Measurements from ENCODE around the gene SGSM2. TPM values are rescaled to one million over a fixed set of nuclear protein-coding genes. Genes with fewer than 3 reads are reported as not detected.

SGSM2 gene
- total and polyA plus RNA-seq, 2 donors (not counting 1 experiment from before 2014, with no cell fraction given) = 139 to 181 TPM

- H2AFZ ChIP-seq (ENCODE audit: insufficient read depth, low read depth, low read length, poor library complexity, severe bottlenecking) = no peak overlapping the region
- intact Hi-C loops (cut with micrococcal nuclease) = loop anchor here (5.0 kb wide), 1 partner anchor 594 kb away; no protein-coding TSS in a partner anchor
- H3K9me3 ChIP-seq (ENCODE audit: control extremely low read depth in 1 of 3, control insufficient read depth in 2 of 3, insufficient read depth in 1 of 3, low read length in 2 of 3) = no peaks in the 10 kb centered on the region
- ATAC-seq (ENCODE audit: low read depth) = no peak
- TF ChIP-seq CTCF (IDR thresholded peaks at IDR 0.05) (no peak), EZH2 (IDR thresholded peaks at IDR 0.05; ENCODE audit: borderline replicate concordance, insufficient read depth, low read depth, low read length, poor library complexity, severe bottlenecking) (no peak)
- Mint-ChIP-seq H3K9me3 (ENCODE audit: insufficient read depth) (no peaks in the 10 kb centered on the region), H3K4me1 (peaks cover 1% of the 10 kb centered on the region), H3K27me3 (no peaks in the 10 kb centered on the region), H3K27ac (no peak overlapping the region), H3K4me3 (no peak overlapping the region)
- no peak for DNase-seq
- peaks cover 5 to 45% of the 10 kb centered on the region in 2 experiments for H3K36me3 ChIP-seq (replicated peaks in 1 of 2; ENCODE audit: control extremely low read depth in 1 of 2, control insufficient read depth in 1 of 2, extremely low read depth in 1 of 2, insufficient read depth in 2 of 2, low read length in 1 of 2)
- H4K20me1 ChIP-seq (ENCODE audit: control insufficient read depth, insufficient read depth, low read length, poor library complexity, severe bottlenecking) = peaks cover 15% of the 10 kb centered on the region
- H3K9ac ChIP-seq (ENCODE audit: low read length) = no peak overlapping the region
- 99% methylated on average over 4 of the region's 7 CpGs for WGBS (ENCODE audit: insufficient coverage)
- peaks cover 4% of the 10 kb centered on the region for H3K79me2 ChIP-seq (ENCODE audit: control insufficient read depth, insufficient read depth, low read length)
- H3K4me2 ChIP-seq (replicated peaks; ENCODE audit: low read depth, low read length, poor library complexity, severe bottlenecking) = no peak overlapping the region
- no peaks in the 10 kb centered on the region for H3K27me3 ChIP-seq (replicated peaks in 1 of 4; ENCODE audit: control extremely low read depth in 1 of 4, control insufficient read depth in 3 of 4, insufficient read depth in 4 of 4, low read length in 3 of 4)
- POLR2A ChIA-PET = no interaction called here
- no peak overlapping the region for H3K4me3 ChIP-seq (ENCODE audit: control extremely low read depth in 1 of 5, extremely low read depth in 1 of 5, insufficient read depth in 1 of 5, low read depth in 2 of 5, low read length in 4 of 5)
- H3K4me1 ChIP-seq (ENCODE audit: control insufficient read depth in 2 of 2, insufficient read depth in 2 of 2, low read length in 2 of 2) = no peaks in the 10 kb centered on the region
- CTCF ChIA-PET = interaction anchor here (1.7 to 12.0 kb wide), 3 partner anchors 14 to 36 kb away, joined by 3 to 650 read pairs (median 76); no protein-coding TSS in a partner anchor
- H3K27ac ChIP-seq (ENCODE audit: low read length in 2 of 2) = no peak overlapping the region
These were observed 81.3 kb downstream of the SGSM2 start for GRCh38 chr17:2418572-2418971.

GRCh38 chr17:2419486-2419885 lies 82.2 kb downstream of the SGSM2 start:
- TF ChIP-seq EZH2 (IDR thresholded peaks at IDR 0.05; ENCODE audit: borderline replicate concordance, insufficient read depth, low read depth, low read length, poor library complexity, severe bottlenecking) = no peak
- TF ChIP-seq CTCF (IDR thresholded peaks at IDR 0.05) = no peak

More at GRCh38 chr17:2419486-2419885, 82.2 kb downstream of the SGSM2 start:
- Histone ChIP-seq H3K4me2 (replicated peaks; ENCODE audit: low read depth, low read length, poor library complexity, severe bottlenecking) (no peak overlapping the region), H3K9ac (ENCODE audit: low read length) (no peak overlapping the region), H3K9me3 (ENCODE audit: control extremely low read depth in 1 of 3, control insufficient read depth in 2 of 3, insufficient read depth in 1 of 3, low read length in 2 of 3) (no peaks in the 10 kb centered on the region), H3K27me3 (replicated peaks in 1 of 4; ENCODE audit: control extremely low read depth in 1 of 4, control insufficient read depth in 3 of 4, insufficient read depth in 4 of 4, low read length in 3 of 4) (no peaks in the 10 kb centered on the region), H3K27ac (ENCODE audit: low read length in 2 of 2) (no peak overlapping the region), H3K36me3 (replicated peaks in 1 of 2; ENCODE audit: control extremely low read depth in 1 of 2, control insufficient read depth in 1 of 2, extremely low read depth in 1 of 2, insufficient read depth in 2 of 2, low read length in 1 of 2) (peaks cover 5 to 39% of the 10 kb centered on the region in 2 experiments), H4K20me1 (ENCODE audit: control insufficient read depth, insufficient read depth, low read length, poor library complexity, severe bottlenecking) (peaks cover 15% of the 10 kb centered on the region), H2AFZ (ENCODE audit: insufficient read depth, low read depth, low read length, poor library complexity, severe bottlenecking) (no peak overlapping the region), H3K4me1 (ENCODE audit: control insufficient read depth in 2 of 2, insufficient read depth in 2 of 2, low read length in 2 of 2) (no peaks in the 10 kb centered on the region), H3K79me2 (ENCODE audit: control insufficient read depth, insufficient read depth, low read length) (peaks cover 4% of the 10 kb centered on the region), H3K4me3 (ENCODE audit: control extremely low read depth in 1 of 5, extremely low read depth in 1 of 5, insufficient read depth in 1 of 5, low read depth in 2 of 5, low read length in 4 of 5) (no peak overlapping the region)
- no peak for ATAC-seq (ENCODE audit: low read depth)
- Mint-ChIP-seq H3K4me3 (no peak overlapping the region), H3K4me1 (peaks cover 1% of the 10 kb centered on the region), H3K27me3 (no peaks in the 10 kb centered on the region), H3K9me3 (ENCODE audit: insufficient read depth) (no peaks in the 10 kb centered on the region), H3K27ac (no peak overlapping the region)
- POLR2A ChIA-PET = no interaction called here
- DNase-seq = no peak
- no CpG with 5 or more reads among the region's 6 CpGs for WGBS (ENCODE audit: insufficient coverage)
- CTCF ChIA-PET = interaction anchor here (1.7 to 12.0 kb wide), 3 partner anchors 15 to 37 kb away, joined by 3 to 650 read pairs (median 76); no protein-coding TSS in a partner anchor
- intact Hi-C loops (cut with micrococcal nuclease) = loop anchor here (5.0 kb wide), 1 partner anchor 593 kb away; no protein-coding TSS in a partner anchor
